WI38 (cell line): Measurements from ENCODE around the gene SNAI3.

Experiments
- H3K4me3 ChIP-seq: 2 replicates; pipeline ENCODE4 v1.5.1; 2011; ENCODE audit warnings: low read depth, mild to moderate bottlenecking, control low read depth, low read length
- CTCF ChIP-seq: IDR thresholded peaks from 2 replicates; pipeline ENCODE4 v1.5.1; 2012; ENCODE audit warnings: low read depth, mild to moderate bottlenecking, control low read depth, low read length

Gene SNAI3

GRCh38 chr16:88651276-88651988 lies 34.9 kb downstream of the SNAI3 start:
- no peak for TF ChIP-seq CTCF
- peak overlapping the region; percentile 61 for H3K4me3 ChIP-seq

GRCh38 chr16:88650749-88651275 lies 35.5 kb downstream of the SNAI3 start, which contains the start of gene CYBA:
Gene CYBA, minus strand, starts transcription at chr16:88651053. Its CDS starts 40 bp downstream, at chr16:88651013.
- H3K4me3 ChIP-seq = peak within 1 kb of the TSS; percentile 61
- no peak for TF ChIP-seq CTCF

- peak overlapping the region; percentile 61 for H3K4me3 ChIP-seq
- TF ChIP-seq CTCF = no peak
Measured at GRCh38 chr16:88649924-88650748, 36.2 kb downstream of the SNAI3 start.

GRCh38 chr16:88649195-88649923 lies 36.9 kb downstream of the SNAI3 start:
- no peak overlapping the region; the same call in 1 of the 2 replicates for H3K4me3 ChIP-seq
- no peak for TF ChIP-seq CTCF

GRCh38 chr16:88647178-88648070 lies 38.9 kb downstream of the SNAI3 start:
- no peak overlapping the region for H3K4me3 ChIP-seq
- TF ChIP-seq CTCF = no peak

- no peak overlapping the region for H3K4me3 ChIP-seq
- TF ChIP-seq CTCF = no peak
Measured at GRCh38 chr16:88646345-88647034, 39.8 kb downstream of the SNAI3 start.
